Measurements from ENCODE around the gene HSPB1.
"Not testable (repeated sequence)": the region's sequence is repeated elsewhere in the genome, so short reads cannot be mapped to it uniquely, and the experiment has no call there.

HSPB1 gene

DNA sequence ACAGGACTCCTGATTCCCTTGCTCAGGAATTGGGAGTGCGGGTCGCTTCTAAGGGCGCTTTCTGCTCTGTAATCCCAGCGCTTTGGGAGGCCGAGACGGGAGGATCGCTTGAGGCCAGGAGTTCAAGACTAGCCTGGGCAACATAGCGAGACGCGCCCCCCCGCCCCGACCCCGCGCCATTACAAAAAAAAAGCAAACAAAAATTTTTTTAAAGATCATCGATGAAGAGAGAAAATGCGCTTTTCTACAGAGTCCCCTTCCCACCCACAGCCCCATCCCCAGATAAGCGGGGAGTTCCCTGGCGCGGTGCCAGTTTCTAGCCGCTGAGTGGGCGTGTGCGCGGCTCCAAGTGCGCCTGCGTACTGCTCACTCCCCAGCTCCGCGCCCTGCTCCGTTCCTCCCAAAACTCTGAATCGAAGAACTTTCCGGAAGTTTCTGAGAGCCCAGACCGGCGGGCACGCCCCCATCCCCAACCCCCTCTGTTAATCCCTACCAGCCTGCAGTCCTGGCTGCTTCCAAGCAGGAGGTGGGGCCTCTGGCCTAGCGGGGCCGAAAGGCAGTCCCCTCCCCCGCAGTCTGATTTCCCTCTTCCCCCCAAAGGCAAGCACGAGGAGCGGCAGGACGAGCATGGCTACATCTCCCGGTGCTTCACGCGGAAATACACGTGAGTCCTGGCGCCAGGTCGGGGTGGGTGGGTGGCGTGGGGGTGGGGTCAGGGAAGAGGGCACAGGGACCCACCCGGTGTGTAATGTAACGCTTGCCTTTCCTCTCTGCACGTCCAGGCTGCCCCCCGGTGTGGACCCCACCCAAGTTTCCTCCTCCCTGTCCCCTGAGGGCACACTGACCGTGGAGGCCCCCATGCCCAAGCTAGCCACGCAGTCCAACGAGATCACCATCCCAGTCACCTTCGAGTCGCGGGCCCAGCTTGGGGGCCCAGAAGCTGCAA, 1.0 kb downstream of the HSPB1 start:
- peak; percentile 52 for FAIRE-seq
- peak; percentile 87 for DNase-seq (ENCODE audit: low spot score)

DNA sequence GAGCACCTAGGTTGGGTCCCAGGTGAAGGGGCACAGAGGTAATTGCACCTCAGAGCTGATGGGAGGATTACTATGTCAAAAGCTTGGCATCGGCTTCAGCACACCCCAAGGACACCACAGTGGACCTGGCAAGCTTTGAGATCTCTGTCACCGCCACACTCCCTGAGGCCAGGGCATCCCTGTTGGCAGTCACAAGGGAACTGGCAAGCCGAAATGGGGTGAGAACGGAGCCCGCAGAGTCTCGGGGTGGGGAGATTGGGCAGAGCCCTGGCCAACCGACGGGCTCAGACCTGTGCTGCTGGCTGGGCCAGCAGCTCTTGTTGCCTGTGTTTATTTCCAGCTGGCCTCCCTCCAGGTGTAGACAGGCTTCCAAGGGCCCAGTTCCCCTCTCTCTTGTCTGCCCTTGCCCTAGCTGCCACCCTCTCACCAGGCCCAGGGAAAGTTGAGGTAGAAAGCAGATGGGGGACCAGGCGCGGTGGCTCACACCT, 2.5 kb downstream of the HSPB1 start:
- no peak for FAIRE-seq
- DNase-seq (ENCODE audit: low spot score): no peak

- DNase-seq (ENCODE audit: low spot score); FAIRE-seq: not testable (repeated sequence)
Measured at GRCh38 chr7:76308874-76309273, 6.4 kb downstream of the HSPB1 start.

DNA sequence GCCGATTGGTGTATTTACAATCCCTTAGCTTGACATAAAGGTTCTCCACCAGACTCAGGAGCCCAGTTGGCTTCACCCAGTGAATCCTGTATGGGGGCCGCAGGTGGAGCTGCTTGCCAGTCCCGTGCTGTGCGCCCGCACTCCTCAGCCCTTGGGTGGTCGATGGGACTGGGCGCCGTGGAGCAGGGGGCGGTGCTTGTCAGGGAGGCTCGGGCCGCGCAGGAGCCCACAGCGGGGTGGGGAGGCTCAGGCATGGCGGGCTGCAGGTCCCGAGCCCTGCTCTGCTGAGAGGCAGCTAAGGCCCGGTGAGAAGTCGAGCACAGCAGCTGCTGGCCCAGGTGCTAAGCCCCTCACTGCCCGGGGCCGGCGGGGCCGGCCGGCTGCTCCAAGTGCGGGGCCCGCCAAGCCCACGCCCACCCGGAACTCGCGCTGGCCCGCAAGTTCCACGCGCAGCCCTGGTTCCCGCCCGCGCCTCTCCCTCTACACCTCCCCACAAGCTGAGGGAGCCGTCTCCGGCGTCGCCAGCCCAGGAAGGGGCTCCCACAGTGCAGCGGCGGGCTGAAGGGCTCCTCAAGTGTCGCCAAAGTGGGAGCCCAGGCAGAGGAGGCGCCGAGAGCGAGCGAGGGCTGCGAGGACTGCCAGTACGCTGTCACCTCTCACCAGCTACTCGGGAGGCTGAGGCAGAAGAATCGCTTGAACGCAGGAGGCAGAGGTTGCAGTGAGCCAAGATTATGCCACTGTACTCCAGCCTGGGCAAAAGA, 7.0 kb downstream of the HSPB1 start:
- not testable (repeated sequence) for DNase-seq (ENCODE audit: low spot score); FAIRE-seq

DNA sequence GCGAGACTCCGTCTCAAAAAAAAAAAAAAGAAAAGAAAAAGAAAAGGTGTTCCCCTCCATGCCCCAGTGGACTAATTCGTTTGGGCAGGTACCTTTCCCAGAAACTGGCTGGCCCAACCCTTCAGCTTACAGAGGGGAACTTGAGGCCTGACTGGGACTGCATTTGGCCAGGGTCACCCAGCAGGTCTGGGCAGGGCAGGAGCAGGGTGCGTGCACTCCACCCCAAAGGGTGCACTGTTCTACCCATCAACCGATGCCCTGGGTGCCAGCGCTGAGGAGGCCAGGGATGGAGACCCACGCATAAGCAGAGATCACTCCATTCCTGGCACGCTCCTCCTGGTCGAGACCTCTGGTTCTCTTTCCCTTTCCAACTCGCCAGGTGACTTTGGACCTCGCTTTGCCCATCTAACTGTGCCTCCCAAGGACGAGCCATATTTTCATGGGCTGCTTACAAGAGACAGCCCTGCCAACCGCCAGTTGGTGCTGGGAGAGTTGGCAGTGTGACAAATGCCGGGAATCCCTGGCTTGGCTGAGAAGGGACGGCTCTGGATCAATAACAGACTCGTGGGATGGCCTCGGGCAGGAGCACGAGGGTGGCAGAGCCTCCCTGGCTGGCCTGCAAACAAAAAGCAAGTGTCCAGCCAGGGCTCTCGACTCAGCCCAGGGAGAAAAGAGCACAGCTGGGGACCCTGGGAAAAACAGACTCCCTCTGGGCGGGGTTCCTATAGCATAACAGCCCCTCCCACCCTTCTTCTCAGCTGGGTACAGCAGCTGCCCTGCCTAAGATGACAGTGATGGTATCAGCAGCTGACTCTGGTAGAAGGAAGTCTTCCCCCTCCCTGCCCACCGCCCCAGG, 7.9 kb downstream of the HSPB1 start:
- no peak for FAIRE-seq
- no peak for DNase-seq (ENCODE audit: low spot score)

DNA sequence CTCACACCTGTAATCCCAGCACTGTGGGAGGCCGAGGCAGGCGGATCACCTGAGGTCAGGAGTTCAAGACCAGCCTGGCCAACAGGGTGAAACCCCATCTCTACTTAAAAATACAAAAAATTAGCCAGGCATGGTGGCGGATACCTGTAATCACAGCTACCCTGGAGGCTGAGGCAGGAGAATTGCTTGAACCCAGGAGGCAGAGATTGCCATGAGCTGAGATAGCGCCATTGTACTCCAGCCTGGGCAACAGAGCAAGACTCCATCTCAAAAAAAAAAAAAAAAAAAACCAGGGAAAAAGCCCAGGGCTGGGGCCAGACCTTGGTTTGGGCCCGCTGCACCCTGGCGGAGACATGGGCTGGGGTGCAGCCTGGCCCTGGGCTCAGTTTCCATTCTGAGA, 9.4 kb downstream of the HSPB1 start:
- FAIRE-seq: not testable (repeated sequence)

GRCh38 chr7:76314042-76314721, 11.7 kb downstream of the HSPB1 start:
- FAIRE-seq: no peak
- peak; percentile 90 for DNase-seq (ENCODE audit: low spot score)

More for the DNA sequence above, 9.4 kb downstream of the HSPB1 start:
- DNase-seq (ENCODE audit: low spot score): not testable (repeated sequence)

DNA sequence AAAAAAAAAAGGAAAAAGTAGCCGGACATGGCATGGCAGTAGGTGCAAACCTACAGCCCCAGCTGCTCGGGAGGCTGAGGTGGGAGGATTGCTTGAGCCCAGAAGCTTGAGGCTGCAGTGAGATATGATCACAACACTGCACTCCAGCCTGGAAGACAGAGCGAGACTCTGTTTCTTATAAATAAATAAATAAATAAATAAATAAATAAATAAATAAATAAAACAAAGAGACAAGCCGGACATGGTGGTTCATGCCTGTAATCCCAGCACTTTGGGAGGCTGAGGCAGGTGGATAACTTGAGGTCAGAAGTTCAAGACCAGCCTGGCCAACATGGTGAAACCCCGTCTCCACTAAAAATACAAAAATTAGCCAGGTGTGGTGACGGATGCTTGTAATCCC, 12.3 kb downstream of the HSPB1 start:
- FAIRE-seq; DNase-seq (ENCODE audit: low spot score): not testable (repeated sequence)

GRCh38 chr7:76315364-76315763, 12.9 kb downstream of the HSPB1 start:
- no peak for DNase-seq (ENCODE audit: low spot score)
- no peak for FAIRE-seq

DNA sequence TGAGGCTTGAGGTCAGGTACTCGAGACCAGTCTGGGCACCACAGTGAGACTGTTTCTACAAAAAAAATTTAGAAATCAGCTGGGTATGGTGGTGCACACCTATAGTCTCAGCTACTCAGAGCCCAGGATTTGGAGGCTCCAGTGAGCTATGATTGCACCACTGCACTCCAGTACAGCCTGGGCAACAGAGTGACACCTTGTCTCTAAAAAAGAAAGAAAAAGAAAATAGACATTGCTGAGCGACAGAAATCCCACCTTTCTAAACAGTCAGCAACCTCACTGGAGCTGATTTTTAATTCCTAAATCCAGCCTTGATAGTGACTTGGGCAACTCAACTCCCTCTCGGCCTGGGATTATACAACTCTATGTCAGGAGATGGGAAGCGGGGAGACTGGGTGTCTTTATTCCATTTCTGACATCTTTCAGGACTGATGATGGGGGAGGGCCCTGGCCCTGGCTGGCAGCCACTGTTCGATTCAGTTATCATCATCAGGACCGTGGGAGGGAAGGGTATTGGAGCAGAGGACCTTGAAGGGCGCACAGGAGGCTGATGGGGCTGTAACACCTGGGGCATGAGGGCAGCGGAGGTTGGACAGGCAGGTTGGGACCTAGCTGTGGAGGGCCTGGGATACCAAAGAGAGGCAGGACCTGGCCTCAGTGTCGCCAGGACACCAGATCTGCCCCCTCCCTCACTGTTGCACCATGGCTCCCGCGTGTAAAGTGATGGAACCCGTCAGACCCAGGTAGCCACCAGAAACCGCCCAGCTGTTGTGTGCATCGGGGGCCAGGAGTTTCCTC, 14.7 kb downstream of the HSPB1 start:
- DNase-seq (ENCODE audit: low spot score): no peak
- FAIRE-seq: no peak

GRCh38 chr7:76317782-76318487, 15.5 kb downstream of the HSPB1 start:
- DNase-seq (ENCODE audit: low spot score) (peak; percentile 98), FAIRE-seq (no peak)

GRCh38 chr7:76318488-76319353, 16.2 kb downstream of the HSPB1 start:
- FAIRE-seq (no peak), DNase-seq (ENCODE audit: low spot score) (peak; percentile 68)

DNA sequence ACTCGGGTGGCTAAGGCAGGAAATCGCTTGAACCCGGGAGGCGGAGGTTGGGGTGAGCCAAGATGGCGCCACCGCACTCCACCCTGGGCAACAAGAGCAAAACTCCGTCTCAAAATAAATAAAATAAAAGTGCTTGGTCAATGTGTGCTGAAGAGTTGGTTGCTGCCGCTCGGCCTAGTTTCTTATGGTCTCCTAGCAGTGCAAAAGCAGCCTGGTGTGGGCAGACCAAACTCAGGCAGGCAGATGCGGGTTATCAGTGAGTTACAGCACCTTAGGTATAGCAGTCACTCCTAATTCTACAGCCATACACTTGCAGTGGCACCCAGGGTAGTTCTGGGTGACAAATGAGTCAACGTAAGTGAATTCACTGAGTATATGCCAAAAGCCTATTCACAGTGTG, 22.6 kb downstream of the HSPB1 start:
- DNase-seq (ENCODE audit: low spot score) (no peak), FAIRE-seq (no peak)

DNA sequence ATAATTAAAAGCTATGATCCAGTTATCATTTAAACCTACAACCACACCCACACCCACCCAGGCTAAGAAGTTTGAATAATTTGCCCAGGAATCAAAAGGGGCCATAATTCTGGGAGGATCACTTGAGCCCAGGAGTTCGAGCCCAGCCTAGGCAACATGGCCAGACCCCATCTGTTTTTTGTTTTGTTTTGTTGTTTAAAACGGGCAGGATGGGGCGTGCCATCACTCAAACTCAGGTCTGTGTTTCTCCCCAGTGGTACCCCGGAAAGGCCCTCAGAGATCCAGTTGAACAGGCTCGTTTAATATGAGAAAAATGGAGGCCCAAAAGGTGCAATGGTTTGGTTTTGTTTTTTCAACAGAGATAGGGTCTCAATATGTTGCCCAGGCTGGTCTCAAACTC, 23.3 kb downstream of the HSPB1 start:
- no peak for FAIRE-seq

DNA sequence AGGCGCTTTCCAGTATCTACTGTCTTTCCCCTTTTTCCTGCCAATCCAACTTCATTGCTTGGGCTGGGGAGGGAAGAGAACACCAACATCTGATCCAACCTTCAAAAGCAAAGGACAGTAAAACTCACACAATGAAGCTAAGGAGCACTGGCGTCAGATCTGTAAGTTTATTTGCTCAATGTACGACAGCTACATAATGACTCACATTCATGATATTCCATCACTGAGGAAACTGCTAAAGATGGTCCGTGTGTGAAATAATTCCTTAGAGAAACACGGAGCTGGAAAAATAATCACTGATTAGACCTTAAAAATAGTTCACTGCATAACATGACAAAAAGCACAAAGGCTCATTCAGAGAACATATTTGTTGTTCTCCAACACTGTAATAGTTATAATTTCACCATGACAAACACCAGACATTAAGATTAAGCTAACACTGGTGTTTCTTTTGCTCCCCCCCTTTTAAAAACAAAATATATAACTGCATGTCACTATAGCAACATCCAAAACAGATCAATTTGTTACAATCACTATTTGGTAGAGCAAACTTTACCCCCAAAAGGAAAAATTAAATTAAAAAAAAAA, 24.3 kb downstream of the HSPB1 start:
- no peak for FAIRE-seq
- DNase-seq (ENCODE audit: low spot score): no peak

More for the DNA sequence above, 23.3 kb downstream of the HSPB1 start:
- DNase-seq (ENCODE audit: low spot score): no peak

DNA sequence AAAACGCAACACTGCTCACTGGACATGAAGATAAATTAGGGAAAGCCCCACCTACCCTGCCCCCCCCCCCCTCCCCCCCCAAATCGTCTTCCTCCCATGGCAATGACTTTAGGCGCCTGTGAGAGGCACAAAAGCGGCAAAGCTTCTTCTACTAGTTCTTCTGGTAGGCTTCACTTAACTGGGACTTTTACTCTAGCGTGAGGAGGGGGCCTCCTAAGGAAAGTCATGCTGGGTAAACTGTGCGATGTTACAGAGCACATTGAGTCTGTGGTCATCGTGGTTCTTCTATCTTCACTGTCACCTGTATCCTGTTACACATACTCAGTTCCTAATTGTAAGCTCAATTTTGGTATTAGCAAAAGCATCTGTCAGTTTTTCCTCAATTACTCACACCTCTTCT, 25.1 kb downstream of the HSPB1 start:
- no peak for FAIRE-seq
- no peak for DNase-seq (ENCODE audit: low spot score)

DNA sequence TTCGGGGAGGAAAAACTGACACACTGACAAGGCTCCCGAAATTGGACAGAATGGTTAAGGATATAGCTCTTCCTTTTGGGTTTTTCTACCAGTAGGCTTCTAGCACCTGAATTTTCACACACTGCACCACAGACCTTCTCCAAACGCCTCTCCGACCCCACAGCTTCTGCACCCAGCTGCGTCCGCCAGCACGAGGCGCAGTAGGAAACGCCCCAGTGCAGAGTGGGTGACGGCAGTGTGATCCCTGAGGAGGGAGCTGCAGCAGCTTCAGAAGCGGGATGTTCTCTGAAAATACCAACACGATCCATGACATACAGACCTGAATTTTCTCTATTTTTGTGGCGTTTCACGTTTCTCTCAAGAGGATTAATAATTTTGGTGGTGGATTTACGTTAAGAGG, 25.9 kb downstream of the HSPB1 start:
- no peak for FAIRE-seq
- DNase-seq (ENCODE audit: low spot score): no peak

DNA sequence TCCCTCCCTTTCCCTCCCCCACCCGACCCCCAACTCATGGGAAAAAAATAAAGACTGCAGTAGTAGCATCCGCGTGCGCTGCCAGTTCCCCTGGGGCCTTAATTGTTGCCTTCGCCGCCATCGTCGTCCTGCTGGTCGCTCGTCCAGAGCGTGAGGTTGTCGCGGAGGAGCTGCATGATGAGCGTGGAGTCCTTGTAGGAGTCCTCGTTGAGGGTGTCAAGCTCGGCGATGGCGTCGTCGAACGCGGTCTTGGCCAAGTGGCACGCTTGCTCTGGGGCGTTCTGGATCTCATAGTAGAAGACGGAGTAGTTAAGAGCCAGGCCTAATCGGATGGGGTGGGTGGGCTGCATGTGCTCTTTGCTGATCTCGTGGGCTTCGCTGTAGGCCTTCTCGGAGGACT, 27.0 kb downstream of the HSPB1 start:
- no peak for DNase-seq (ENCODE audit: low spot score)
- no peak for FAIRE-seq

Data from urothelium cell line (cell line).